NK-92 (cell line): ENCODE results near the gene FST.

ENCODE experiments used
- DNase-seq: peaks from one replicate; lab custom pipeline; 2025; ENCODE audit not compliant: unreplicated experiment; lab: John Stamatoyannopoulos, UW

FST gene

GRCh38 chr5:53515988-53516387 is 35.6 kb downstream of the FST start:
- no peak for DNase-seq

GRCh38 chr5:53520813-53521212 is 40.4 kb downstream of the FST start:
- DNase-seq = no peak
